ENCODE results near the gene KRTAP1-1.
"Not testable (repeated sequence)": the region's sequence is repeated elsewhere in the genome, so short reads cannot be mapped to it uniquely, and the experiment has no call there.

DNA sequence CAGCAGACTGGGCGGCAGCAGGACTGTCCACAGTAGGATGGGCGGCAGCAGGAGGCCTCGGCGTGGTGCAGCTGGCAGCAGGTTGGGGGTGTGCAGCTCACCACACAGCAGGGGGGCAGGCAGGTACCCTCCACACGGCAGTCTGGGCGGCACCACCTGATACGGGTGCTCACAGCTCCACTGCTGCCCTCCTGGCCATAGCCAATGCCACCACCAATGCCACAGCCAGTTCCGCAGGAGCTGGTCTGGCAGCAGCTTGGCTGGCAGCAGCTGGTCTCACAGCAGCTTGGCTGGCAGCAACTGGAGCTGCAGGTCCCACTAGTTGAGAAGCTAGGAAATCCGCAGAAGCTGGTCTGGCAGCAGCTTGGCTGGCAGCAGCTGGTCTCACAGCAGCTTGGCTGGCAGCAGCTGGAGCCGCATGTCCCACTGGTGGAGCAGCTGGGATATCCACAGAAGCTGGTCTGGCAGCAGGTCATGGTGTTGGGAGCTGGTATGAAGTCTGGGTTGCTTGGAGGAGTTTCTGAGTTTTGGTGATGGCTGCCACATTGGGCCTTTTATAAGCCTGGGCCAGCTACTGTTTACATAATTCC is 6.8 kb downstream of the KRTAP1-1 start, which contains the start of gene KRTAP1-3:
- TF ChIP-seq CEBPB (IDR thresholded peaks at IDR 0.05); POLR2A (IDR thresholded peaks at IDR 0.05; ENCODE audit: low read length); JUNB (IDR thresholded peaks at IDR 0.05); CTCF (IDR thresholded peaks at IDR 0.05); RAD21 (conservative IDR thresholded peaks at IDR 0.05 in 1 of 2, IDR thresholded peaks at IDR 0.05 in 1 of 2); EP300 (IDR thresholded peaks at IDR 0.05); RCOR1 (IDR thresholded peaks at IDR 0.05; ENCODE audit: low read depth, low read length); SREBF2 (IDR thresholded peaks at IDR 0.05); CHD2 (IDR thresholded peaks at IDR 0.05; ENCODE audit: low read length, partially characterized antibody); RFX5 (IDR thresholded peaks at IDR 0.05); NR3C1 (IDR thresholded peaks at IDR 0.05); ELK1 (IDR thresholded peaks at IDR 0.05; ENCODE audit: low read depth, low read length): not testable (repeated sequence)
- TF ChIP-seq, protein P1, sequence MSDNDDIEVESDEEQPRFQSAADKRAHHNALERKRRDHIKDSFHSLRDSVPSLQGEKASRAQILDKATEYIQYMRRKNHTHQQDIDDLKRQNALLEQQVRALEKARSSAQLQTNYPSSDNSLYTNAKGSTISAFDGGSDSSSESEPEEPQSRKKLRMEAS (IDR thresholded peaks at IDR 0.05) = not testable (repeated sequence)

All from A549 (cell line).